Endodermal cell (in vitro differentiated cells): ENCODE results near the gene SMAGP. TPM values are rescaled to one million over a fixed set of nuclear protein-coding genes. Genes with fewer than 3 reads are reported as not detected.
"Not testable (repeated sequence)": the region's sequence is repeated elsewhere in the genome, so short reads cannot be mapped to it uniquely, and the experiment has no call there.

ENCODE experiments used
- DNase-seq: peaks from one replicate; pipeline ENCODE4 v3.0.0-alpha.2; 2017
- H3K27ac ChIP-seq: 2 replicates; pipeline ENCODE4 v1.5.1; 2013; ENCODE audit warnings: mild to moderate bottlenecking, low read depth, low read length, moderate library complexity
- H3K27me3 ChIP-seq: 2 replicates; pipeline ENCODE4 v1.6.1; 2013; ENCODE audit warnings: mild to moderate bottlenecking, low read length, moderate library complexity; ENCODE audit not compliant: insufficient read depth, control insufficient read depth, poor library complexity, severe bottlenecking
- H3K36me3 ChIP-seq: 2 replicates; pipeline ENCODE4 v1.7.0; 2013; ENCODE audit warnings: mild to moderate bottlenecking, low read length, moderate library complexity; ENCODE audit not compliant: control insufficient read depth, insufficient read depth
- H3K4me1 ChIP-seq: one replicate; pipeline ENCODE4 v1.7.0; 2013; ENCODE audit warnings: low read length; ENCODE audit not compliant: control insufficient read depth, insufficient read depth
- H3K4me3 ChIP-seq: 2 replicates; pipeline ENCODE4 v1.5.1; 2013; ENCODE audit warnings: mild to moderate bottlenecking, low read length, moderate library complexity
- H3K9ac ChIP-seq: 2 replicates; pipeline ENCODE4 v1.6.1; 2013; ENCODE audit warnings: mild to moderate bottlenecking, low read length, moderate library complexity; ENCODE audit not compliant: poor library complexity, severe bottlenecking; ENCODE audit errors: extremely low read depth
- H3K9me3 ChIP-seq: 2 replicates; pipeline ENCODE4 v1.6.1; 2013; ENCODE audit warnings: mild to moderate bottlenecking, low read length, moderate library complexity; ENCODE audit not compliant: control insufficient read depth
- H3K27ac Mint-ChIP-seq: 2 replicates; pipeline ENCODE4 v1.8.0; 2020; ENCODE audit warnings: mixed read lengths
- H3K27me3 Mint-ChIP-seq: 2 replicates; pipeline ENCODE4 v1.8.0; 2021; ENCODE audit warnings: mild to moderate bottlenecking, mixed read lengths; ENCODE audit not compliant: insufficient read depth
- H3K36me3 Mint-ChIP-seq: 2 replicates; pipeline ENCODE4 v1.8.0; 2020; ENCODE audit warnings: low read depth, mixed read lengths
- H3K4me1 Mint-ChIP-seq: 2 replicates; pipeline ENCODE4 v1.8.0; 2020; ENCODE audit warnings: mixed read lengths
- H3K4me3 Mint-ChIP-seq: 2 replicates; pipeline ENCODE4 v1.8.0; 2020; ENCODE audit warnings: mild to moderate bottlenecking, moderate library complexity, mixed read lengths
- H3K9me3 Mint-ChIP-seq: 2 replicates; pipeline ENCODE4 v1.8.0; 2020; ENCODE audit warnings: mild to moderate bottlenecking, mixed read lengths
- WGBS, 2 experiments: methylation state at CpG; one replicate each; pipeline versions ENCODE4 v1.1.5 to v1.1.7; 2013; ENCODE audit warnings: missing lambda C conversion rate in 2 of 2, mixed read lengths in 1 of 2; ENCODE audit not compliant: insufficient coverage in 1 of 2, insufficient read length in 1 of 2; 5-methylcytosine and 5-hydroxymethylcytosine counted together
- total RNA-seq, 2 donors: library from RNA; stranded (reverse); fragmentation: NEBNext Ultra II Directional in 1 of 2; extraction: Animal tissue kit (Norgen Biotek cat#: 25700) in 1 of 2; gene quantifications; 2 replicates in 1 of 2; 3 replicates in 1 of 2; pipeline ENCODE4 v1.2.1, GENCODE V29; 2021
- TF ChIP-seq, protein P1 (sequence below): fragments of 200-600 bp; sonication (generic); conservative IDR thresholded peaks from 2 replicates; pipeline ENCODE4 v1.5.0; 2021; ENCODE audit warnings: antibody characterized with exemption, mild to moderate bottlenecking

SMAGP gene
- total RNA-seq, 2 donors from 2014 or later: 43.5 to 61.2 TPM

DNA sequence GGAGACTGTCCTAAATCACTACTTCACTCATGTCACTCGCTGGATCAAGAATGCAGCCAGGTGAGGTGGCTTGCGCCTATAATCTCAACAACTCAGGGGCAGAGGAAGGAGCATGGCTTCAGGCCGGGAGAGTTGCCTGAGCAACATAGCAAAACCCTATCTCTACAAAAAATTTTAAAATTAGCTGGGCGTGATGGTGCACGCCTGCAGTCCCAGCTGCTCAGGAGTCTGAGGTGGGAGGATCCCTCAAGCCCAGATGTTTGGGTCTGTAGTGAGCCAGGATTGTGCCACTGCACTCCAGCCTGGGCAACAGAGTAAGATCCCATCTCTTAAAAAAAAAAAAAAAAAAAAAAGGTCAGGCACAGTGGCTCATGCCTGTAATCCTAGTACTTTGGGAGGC, 5.9 kb downstream of the SMAGP start:
- DNase-seq: no peak
- H3K36me3 ChIP-seq: peaks cover 14% of the 10 kb centered on the region
- TF ChIP-seq, protein P1, sequence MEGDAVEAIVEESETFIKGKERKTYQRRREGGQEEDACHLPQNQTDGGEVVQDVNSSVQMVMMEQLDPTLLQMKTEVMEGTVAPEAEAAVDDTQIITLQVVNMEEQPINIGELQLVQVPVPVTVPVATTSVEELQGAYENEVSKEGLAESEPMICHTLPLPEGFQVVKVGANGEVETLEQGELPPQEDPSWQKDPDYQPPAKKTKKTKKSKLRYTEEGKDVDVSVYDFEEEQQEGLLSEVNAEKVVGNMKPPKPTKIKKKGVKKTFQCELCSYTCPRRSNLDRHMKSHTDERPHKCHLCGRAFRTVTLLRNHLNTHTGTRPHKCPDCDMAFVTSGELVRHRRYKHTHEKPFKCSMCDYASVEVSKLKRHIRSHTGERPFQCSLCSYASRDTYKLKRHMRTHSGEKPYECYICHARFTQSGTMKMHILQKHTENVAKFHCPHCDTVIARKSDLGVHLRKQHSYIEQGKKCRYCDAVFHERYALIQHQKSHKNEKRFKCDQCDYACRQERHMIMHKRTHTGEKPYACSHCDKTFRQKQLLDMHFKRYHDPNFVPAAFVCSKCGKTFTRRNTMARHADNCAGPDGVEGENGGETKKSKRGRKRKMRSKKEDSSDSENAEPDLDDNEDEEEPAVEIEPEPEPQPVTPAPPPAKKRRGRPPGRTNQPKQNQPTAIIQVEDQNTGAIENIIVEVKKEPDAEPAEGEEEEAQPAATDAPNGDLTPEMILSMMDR: no peak
- 94% methylated on average over 5 of the region's 5 CpGs; no CpG with 5 or more reads in 1 of the 2 experiments for WGBS, 2 experiments
- no peak overlapping the region for H3K27ac ChIP-seq
- H3K9me3 Mint-ChIP-seq: no peaks in the 10 kb centered on the region
- H3K36me3 Mint-ChIP-seq: peaks cover 39% of the 10 kb centered on the region
- no peak overlapping the region for H3K4me3 Mint-ChIP-seq
- no peak overlapping the region for H3K27ac Mint-ChIP-seq
- H3K4me1 Mint-ChIP-seq: peaks cover 13% of the 10 kb centered on the region
- H3K27me3 ChIP-seq: no peaks in the 10 kb centered on the region
- no peaks in the 10 kb centered on the region for H3K9me3 ChIP-seq
- H3K9ac ChIP-seq: no peak overlapping the region
- H3K27me3 Mint-ChIP-seq: peaks cover 2% of the 10 kb centered on the region
- H3K4me1 ChIP-seq: no peaks in the 10 kb centered on the region
- H3K4me3 ChIP-seq: no peak overlapping the region

DNA sequence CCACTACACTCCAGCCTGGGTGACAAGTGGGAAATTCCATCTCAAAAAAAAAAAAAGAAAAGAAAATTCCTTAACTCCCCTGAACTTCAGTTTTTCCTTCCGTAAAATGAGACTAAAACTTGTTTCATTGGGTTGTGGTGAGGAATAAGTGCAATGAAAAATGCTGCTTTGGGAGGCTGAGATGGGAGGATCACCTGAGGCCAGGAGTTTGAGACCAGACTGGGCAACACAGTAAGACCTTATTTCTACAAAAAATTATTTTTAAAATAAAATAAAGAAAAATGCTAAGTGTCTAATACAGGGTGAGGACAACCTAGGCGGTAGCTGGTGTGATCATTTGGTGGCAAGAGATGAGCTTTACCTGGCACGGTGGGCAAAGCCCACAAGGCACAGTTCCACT, 6.9 kb downstream of the SMAGP start:
- H3K27me3 Mint-ChIP-seq: no peaks in the 10 kb centered on the region
- H3K4me3 Mint-ChIP-seq: no peak overlapping the region
- H3K4me1 Mint-ChIP-seq: peaks cover 7% of the 10 kb centered on the region
- no peaks in the 10 kb centered on the region for H3K9me3 Mint-ChIP-seq
- whole genome bisulfite sequencing, 2 experiments: 93 to 97% methylated on average over 3 of the region's 3 CpGs
- Histone ChIP-seq H3K27ac (no peak overlapping the region), H3K4me1 (no peaks in the 10 kb centered on the region), H3K9me3 (no peaks in the 10 kb centered on the region), H3K36me3 (peaks cover 14% of the 10 kb centered on the region), H3K9ac (no peak overlapping the region), H3K4me3 (no peak overlapping the region), H3K27me3 (no peaks in the 10 kb centered on the region)
- H3K36me3 Mint-ChIP-seq: peaks cover 35% of the 10 kb centered on the region
- no peak for DNase-seq
- TF ChIP-seq, protein P1: no peak
- H3K27ac Mint-ChIP-seq: no peak overlapping the region

DNA sequence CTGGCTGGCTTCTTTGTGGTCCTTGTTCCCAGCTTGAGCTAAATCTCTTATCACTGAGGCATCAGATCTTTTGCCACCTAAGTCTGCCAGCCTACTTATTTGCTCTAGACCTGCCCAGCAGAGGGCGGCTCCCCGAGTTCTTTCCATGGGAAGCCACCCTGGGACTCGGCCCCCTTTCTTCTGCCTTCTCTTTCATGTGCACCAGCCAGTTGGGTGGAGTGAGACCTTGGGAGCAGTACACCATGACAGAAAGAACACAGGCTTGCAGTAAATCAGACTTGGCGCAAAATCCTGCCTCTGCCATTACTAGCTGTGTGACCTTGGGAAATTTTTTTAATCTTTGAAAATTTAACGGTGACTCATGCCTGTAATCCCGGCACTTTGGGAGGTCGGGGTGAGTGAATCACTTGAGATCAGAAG, 7.4 kb downstream of the SMAGP start:
- Histone ChIP-seq H3K4me3 (no peak overlapping the region), H3K9me3 (no peaks in the 10 kb centered on the region), H3K27me3 (no peaks in the 10 kb centered on the region), H3K27ac (no peak overlapping the region), H3K36me3 (peaks cover 13% of the 10 kb centered on the region), H3K9ac (no peak overlapping the region), H3K4me1 (no peaks in the 10 kb centered on the region)
- no peaks in the 10 kb centered on the region for H3K9me3 Mint-ChIP-seq
- peaks cover 4% of the 10 kb centered on the region for H3K4me1 Mint-ChIP-seq
- peak overlapping the region; percentile 46 for H3K27ac Mint-ChIP-seq
- TF ChIP-seq, protein P1: peak; percentile 68
- H3K27me3 Mint-ChIP-seq: no peaks in the 10 kb centered on the region
- WGBS, 2 experiments: 67 to 76% methylated on average over 7 of the region's 7 CpGs
- no peak overlapping the region for H3K4me3 Mint-ChIP-seq
- DNase-seq: peak; percentile 90
- peaks cover 33% of the 10 kb centered on the region for H3K36me3 Mint-ChIP-seq

DNA sequence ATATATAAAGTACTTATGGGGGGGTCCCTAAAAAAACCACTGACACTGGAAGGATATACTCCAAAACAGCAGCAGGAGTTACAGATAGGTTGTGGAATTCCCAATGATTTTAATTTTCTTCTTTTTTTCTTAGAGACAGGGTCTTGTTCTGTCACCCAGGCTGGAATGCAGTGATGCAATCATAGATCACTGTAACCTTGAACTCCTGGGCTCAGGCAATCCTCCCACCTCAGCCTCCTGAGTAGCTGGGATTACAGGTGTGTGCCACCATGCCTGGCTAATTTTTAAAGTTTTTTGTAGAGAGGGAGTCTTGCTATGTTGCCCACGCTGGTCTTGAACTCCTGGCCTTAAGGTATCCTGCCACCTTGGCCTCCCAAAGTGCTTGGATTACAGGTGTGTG, 10.6 kb downstream of the SMAGP start:
- DNase-seq, H3K27ac ChIP-seq, H3K27me3 ChIP-seq, H3K4me1 ChIP-seq, H3K9me3 Mint-ChIP-seq, H3K27ac Mint-ChIP-seq, H3K4me1 Mint-ChIP-seq, H3K4me3 ChIP-seq, H3K9ac ChIP-seq, H3K9me3 ChIP-seq, H3K27me3 Mint-ChIP-seq, H3K36me3 ChIP-seq, H3K4me3 Mint-ChIP-seq: not testable (repeated sequence)
- H3K36me3 Mint-ChIP-seq: peaks cover 33% of the 10 kb centered on the region
- WGBS, 2 experiments: 95% methylated on average over 1 of the region's 1 CpG; no CpG with 5 or more reads in 1 of the 2 experiments
